Stimulated activated CD8-positive, alpha-beta memory T cell treated with anti-CD3 and anti-CD28 coated beads, Interleukin-15, amount 100 ng/mL, for 1 hour (primary cell): Measurements from ENCODE around the gene CTSG.
"Not testable (repeated sequence)": the region's sequence is repeated elsewhere in the genome, so short reads cannot be mapped to it uniquely, and the experiment has no call there.

Experiments used
- DNase-seq: peaks from one replicate; pipeline ENCODE4 v3.0.0-alpha.2; 2020; ENCODE audit warnings: low read depth

CTSG gene

GRCh38 chr14:24576182-24576581, at the start of gene CTSG:
CTSG (minus strand) TSS chr14:24576250; CDS start chr14:24576223, 27 bp downstream.
- DNase-seq, result no peak

- no peak for DNase-seq
These were observed 37.7 kb upstream of the CTSG start for GRCh38 chr14:24613747-24614146.

- no peak for DNase-seq
These were observed 37.2 kb upstream of the CTSG start for GRCh38 chr14:24613241-24613640.

- DNase-seq, result no peak
These were observed 36.1 kb upstream of the CTSG start for GRCh38 chr14:24612196-24612595.

GRCh38 chr14:24609655-24610344, 33.8 kb upstream of the CTSG start, which contains the start of gene GZMH:
GZMH (minus strand) TSS chr14:24609685; CDS start chr14:24609613, 72 bp downstream.
- no peak for DNase-seq

GRCh38 chr14:24607635-24608514, 31.8 kb upstream of the CTSG start:
- DNase-seq, result no peak

GRCh38 chr14:24607081-24607480, 31.0 kb upstream of the CTSG start:
- no peak for DNase-seq

- DNase-seq, result no peak
These were observed 30.2 kb upstream of the CTSG start for GRCh38 chr14:24606297-24606696.

- peak; percentile 32 for DNase-seq
These were observed 29.6 kb upstream of the CTSG start for GRCh38 chr14:24605435-24606190.

- no peak for DNase-seq
These were observed 21.4 kb upstream of the CTSG start for GRCh38 chr14:24597403-24597802.

- no peak for DNase-seq
These were observed 19.2 kb upstream of the CTSG start for GRCh38 chr14:24595073-24595808.

- DNase-seq, result not testable (repeated sequence)
These were observed 15.0 kb upstream of the CTSG start for GRCh38 chr14:24591004-24591403.

GRCh38 chr14:24584402-24584801, 8.4 kb upstream of the CTSG start:
- DNase-seq, result not testable (repeated sequence)

- DNase-seq, result no peak
These were observed 2.5 kb upstream of the CTSG start for GRCh38 chr14:24578558-24578957.

- DNase-seq, result no peak
These were observed 721 bp upstream of the CTSG start for GRCh38 chr14:24576771-24577170.

GRCh38 chr14:24574206-24574774, 1.8 kb downstream of the CTSG start:
- DNase-seq, result no peak

GRCh38 chr14:24566318-24566717, 9.7 kb downstream of the CTSG start:
- DNase-seq, result no peak

GRCh38 chr14:24565766-24566165, 10.3 kb downstream of the CTSG start:
- DNase-seq, result no peak

GRCh38 chr14:24563505-24563904, 12.5 kb downstream of the CTSG start:
- no peak for DNase-seq

- no peak for DNase-seq
These were observed 19.3 kb downstream of the CTSG start for GRCh38 chr14:24556756-24557155.

- not testable (repeated sequence) for DNase-seq
These were observed 27.0 kb downstream of the CTSG start for GRCh38 chr14:24549064-24549463.
